DMS79 treated with DMSO at 0.1 percent for 48 hours (cell line): ENCODE measurements around the gene KIZ.

Experiments
- DNase-seq: peaks from one replicate; lab custom pipeline; 2025; lab: John Stamatoyannopoulos, UW

The KIZ gene

GRCh38 chr20:21177767-21178166 is 51.9 kb downstream of the KIZ start:
- DNase-seq, result no peak

- no peak for DNase-seq
Measured at GRCh38 chr20:21179757-21180156, 53.9 kb downstream of the KIZ start.

- no peak for DNase-seq
Measured at GRCh38 chr20:21180248-21180647, 54.4 kb downstream of the KIZ start.

GRCh38 chr20:21181028-21181427 is 55.1 kb downstream of the KIZ start:
- no peak for DNase-seq

GRCh38 chr20:21182832-21183563 is 57.1 kb downstream of the KIZ start:
- DNase-seq, result no peak

GRCh38 chr20:21183722-21184121 is 57.8 kb downstream of the KIZ start:
- no peak for DNase-seq

- no peak for DNase-seq
Measured at GRCh38 chr20:21184819-21185218, 58.9 kb downstream of the KIZ start.

GRCh38 chr20:21185849-21186248 is 60.0 kb downstream of the KIZ start:
- no peak for DNase-seq

- no peak for DNase-seq
Measured at GRCh38 chr20:21189761-21190523, 64.1 kb downstream of the KIZ start.

- no peak for DNase-seq
Measured at GRCh38 chr20:21190869-21191268, 65.0 kb downstream of the KIZ start.

GRCh38 chr20:21191839-21192238 is 66.0 kb downstream of the KIZ start:
- DNase-seq, result no peak

GRCh38 chr20:21202259-21202658 is 76.4 kb downstream of the KIZ start:
- no peak for DNase-seq

- no peak for DNase-seq
Measured at GRCh38 chr20:21203088-21203656, 77.3 kb downstream of the KIZ start.

GRCh38 chr20:21206584-21206983 is 80.7 kb downstream of the KIZ start:
- DNase-seq, result no peak

- no peak for DNase-seq
Measured at GRCh38 chr20:21208999-21209398, 83.1 kb downstream of the KIZ start.

GRCh38 chr20:21209668-21210067 is 83.8 kb downstream of the KIZ start:
- no peak for DNase-seq

GRCh38 chr20:21213691-21214090 is 87.8 kb downstream of the KIZ start:
- no peak for DNase-seq

- DNase-seq, result no peak
Measured at GRCh38 chr20:21214431-21214830, 88.5 kb downstream of the KIZ start.

GRCh38 chr20:21219686-21220085 is 93.8 kb downstream of the KIZ start:
- DNase-seq, result no peak

- no peak for DNase-seq
Measured at GRCh38 chr20:21224217-21224616, 98.3 kb downstream of the KIZ start.

GRCh38 chr20:21225215-21225947 is 99.5 kb downstream of the KIZ start:
- DNase-seq, result no peak

- DNase-seq, result no peak
Measured at GRCh38 chr20:21228511-21228910, 102.6 kb downstream of the KIZ start.

GRCh38 chr20:21229163-21229562 is 103.3 kb downstream of the KIZ start:
- no peak for DNase-seq
